Activated CD8-positive, alpha-beta memory T cell treated with anti-CD3 and anti-CD28 coated beads, Interleukin-2, amount 50 U/mL, for 1 hour (primary cell): ENCODE measurements around the gene STAT4.
A peak's percentile ranks its signal among the peaks of the same experiment; 100 is the strongest.

ENCODE experiments used
- DNase-seq: peaks from one replicate; pipeline ENCODE4 v3.0.0-alpha.2; 2020; ENCODE audit errors: extremely low read depth

The STAT4 gene

GRCh38 chr2:191145769-191146471 is 4.9 kb downstream of the STAT4 start:
- no peak for DNase-seq

GRCh38 chr2:191144217-191144616 is 6.6 kb downstream of the STAT4 start:
- DNase-seq: no peak

GRCh38 chr2:191143791-191144190 is 7.0 kb downstream of the STAT4 start:
- DNase-seq: no peak

- DNase-seq: no peak
Observed at GRCh38 chr2:191128911-191129304, 21.9 kb downstream of the STAT4 start.

- no peak for DNase-seq
Observed at GRCh38 chr2:191128172-191128910, 22.5 kb downstream of the STAT4 start.

- no peak for DNase-seq
Observed at GRCh38 chr2:191127235-191127634, 23.6 kb downstream of the STAT4 start.

GRCh38 chr2:191126386-191127085 is 24.3 kb downstream of the STAT4 start:
- DNase-seq: no peak

- no peak for DNase-seq
Observed at GRCh38 chr2:191125646-191126045, 25.1 kb downstream of the STAT4 start.

- no peak for DNase-seq
Observed at GRCh38 chr2:191122638-191123294, 28.0 kb downstream of the STAT4 start.

- DNase-seq: no peak
Observed at GRCh38 chr2:191117341-191117740, 33.5 kb downstream of the STAT4 start.

- no peak for DNase-seq
Observed at GRCh38 chr2:191115804-191116203, 35.0 kb downstream of the STAT4 start.

GRCh38 chr2:191115391-191115790 is 35.4 kb downstream of the STAT4 start:
- DNase-seq: peak; percentile 53

GRCh38 chr2:191114403-191114886 is 36.3 kb downstream of the STAT4 start:
- no peak for DNase-seq

- DNase-seq: no peak
Observed at GRCh38 chr2:191113761-191114160, 37.0 kb downstream of the STAT4 start.

- no peak for DNase-seq
Observed at GRCh38 chr2:191112448-191112901, 38.3 kb downstream of the STAT4 start.

GRCh38 chr2:191109888-191110287 is 40.9 kb downstream of the STAT4 start:
- no peak for DNase-seq

- no peak for DNase-seq
Observed at GRCh38 chr2:191108331-191108730, 42.5 kb downstream of the STAT4 start.

GRCh38 chr2:191105082-191105481 is 45.7 kb downstream of the STAT4 start:
- DNase-seq: no peak

GRCh38 chr2:191103774-191104173 is 47.0 kb downstream of the STAT4 start:
- DNase-seq: no peak

GRCh38 chr2:191100216-191100615 is 50.6 kb downstream of the STAT4 start:
- DNase-seq: no peak

GRCh38 chr2:191087311-191087710 is 63.5 kb downstream of the STAT4 start:
- no peak for DNase-seq

GRCh38 chr2:191086706-191087105 is 64.1 kb downstream of the STAT4 start:
- no peak for DNase-seq
